Ureter (tissue), 1 donor: ENCODE measurements around the gene PRELID3B. TPM values are rescaled to one million over a fixed set of nuclear protein-coding genes. Genes with fewer than 3 reads are reported as not detected.

Source experiments
- DNase-seq: peaks from one replicate; pipeline ENCODE4 v3.0.0-alpha.2; 2020; ENCODE audit warnings: low spot score
- total RNA-seq: library from RNA; stranded (reverse); gene quantifications from one replicate; pipeline ENCODE4 v1.2.4, GENCODE V29; 2023
- donor health status: DM: yes; HTN: yes; CAD: no.

The PRELID3B gene
- total RNA-seq, 1 donor from 2014 or later: 62.1 TPM

GRCh38 chr20:58995461-58996225 is 46.9 kb downstream of the PRELID3B start:
- DNase-seq: no peak

GRCh38 chr20:58994390-58995159 is 48.0 kb downstream of the PRELID3B start:
- no peak for DNase-seq

GRCh38 chr20:58993332-58994248 is 49.0 kb downstream of the PRELID3B start:
- DNase-seq: no peak

- no peak for DNase-seq
Observed at GRCh38 chr20:58992911-58993310, 49.7 kb downstream of the PRELID3B start.

- DNase-seq: no peak
Observed at GRCh38 chr20:58991715-58992114, 50.9 kb downstream of the PRELID3B start.

GRCh38 chr20:58990651-58991445 is 51.7 kb downstream of the PRELID3B start:
- no peak for DNase-seq

GRCh38 chr20:58989196-58989595 is 53.4 kb downstream of the PRELID3B start:
- DNase-seq: no peak

GRCh38 chr20:58988565-58988882 is 54.1 kb downstream of the PRELID3B start:
- no peak for DNase-seq

- DNase-seq: no peak
Observed at GRCh38 chr20:58987790-58988564, 54.6 kb downstream of the PRELID3B start.

- no peak for DNase-seq
Observed at GRCh38 chr20:58986968-58987517, 55.5 kb downstream of the PRELID3B start.

GRCh38 chr20:58986286-58986967 is 56.2 kb downstream of the PRELID3B start:
- no peak for DNase-seq

GRCh38 chr20:58985656-58986055 is 56.9 kb downstream of the PRELID3B start:
- no peak for DNase-seq

GRCh38 chr20:58984691-58985090 is 57.9 kb downstream of the PRELID3B start:
- DNase-seq: no peak

Other genes with a start within 250 kb of the PRELID3B start
- gene GNAS-AS1, start 191.9 kb downstream of the PRELID3B start, total RNA-seq: 2.4 TPM
- gene GNAS, start 190.1 kb downstream of the PRELID3B start, total RNA-seq: 940 TPM
- 70.6 TPM for gene NELFCD, start 61.5 kb downstream of the PRELID3B start, total RNA-seq
- gene CTSZ, start 35.5 kb downstream of the PRELID3B start, total RNA-seq: 116 TPM
- gene TUBB1, start 23.4 kb downstream of the PRELID3B start, total RNA-seq: not detected
- gene ATP5F1E, start 10.5 kb downstream of the PRELID3B start, total RNA-seq: 77.7 TPM
- gene ZNF831, start 121.0 kb upstream of the PRELID3B start, total RNA-seq: 1.4 TPM